ENCODE results near the gene CFAP20DC. TPM values are rescaled to one million over a fixed set of nuclear protein-coding genes. Genes with fewer than 3 reads are reported as not detected.
"Not testable (repeated sequence)": the region's sequence is repeated elsewhere in the genome, so short reads cannot be mapped to it uniquely, and the experiment has no call there.

Gene CFAP20DC
- total RNA-seq, 1 donor, result 2.2 TPM

GRCh38 chr3:58899953-58900298 is 149.9 kb downstream of the CFAP20DC start:
- H2AFZ ChIP-seq (ENCODE audit: low read length), result no peak overlapping the region

GRCh38 chr3:58899159-58899952 is 150.5 kb downstream of the CFAP20DC start:
- H3K27me3 ChIP-seq (ENCODE audit: insufficient read depth, low read length), result no peaks in the 10 kb centered on the region
- no peaks in the 10 kb centered on the region for H3K4me1 ChIP-seq (ENCODE audit: insufficient read depth, low read length)
- DNase-seq (ENCODE audit: insufficient read length, low spot score, missing footprints), result no peak
- no peak overlapping the region for H3K4me2 ChIP-seq (ENCODE audit: insufficient read depth, low read length)
- no peak for TF ChIP-seq CTCF (IDR thresholded peaks at IDR 0.05; ENCODE audit: extremely low read depth, low read depth, low read length)
- no peaks in the 10 kb centered on the region for H4K20me1 ChIP-seq (ENCODE audit: insufficient read depth, low read length)
- no peaks in the 10 kb centered on the region for H3K9me3 ChIP-seq (ENCODE audit: low read depth, low read length)
- H3K79me2 ChIP-seq (ENCODE audit: insufficient read depth, low read length), result no peaks in the 10 kb centered on the region
- no peak overlapping the region for H2AFZ ChIP-seq (ENCODE audit: low read length)
- no peaks in the 10 kb centered on the region for H3K36me3 ChIP-seq (ENCODE audit: insufficient read depth, low read length)
- no peak overlapping the region for H3K4me3 ChIP-seq (ENCODE audit: insufficient read depth, low read length)
- no peak overlapping the region for H3K27ac ChIP-seq (ENCODE audit: low read depth, low read length)

More at GRCh38 chr3:58899953-58900298, 149.9 kb downstream of the CFAP20DC start:
- Histone ChIP-seq H3K36me3 (ENCODE audit: insufficient read depth, low read length) (no peaks in the 10 kb centered on the region), H4K20me1 (ENCODE audit: insufficient read depth, low read length) (no peaks in the 10 kb centered on the region), H3K27ac (ENCODE audit: low read depth, low read length) (no peak overlapping the region), H3K9me3 (ENCODE audit: low read depth, low read length) (no peaks in the 10 kb centered on the region), H3K4me3 (ENCODE audit: insufficient read depth, low read length) (no peak overlapping the region), H3K4me2 (ENCODE audit: insufficient read depth, low read length) (no peak overlapping the region), H3K79me2 (ENCODE audit: insufficient read depth, low read length) (no peaks in the 10 kb centered on the region), H3K4me1 (ENCODE audit: insufficient read depth, low read length) (no peaks in the 10 kb centered on the region), H3K27me3 (ENCODE audit: insufficient read depth, low read length) (no peaks in the 10 kb centered on the region)
- no peak for TF ChIP-seq CTCF (IDR thresholded peaks at IDR 0.05; ENCODE audit: extremely low read depth, low read depth, low read length)
- no peak for DNase-seq (ENCODE audit: insufficient read length, low spot score, missing footprints)

- TF ChIP-seq CTCF (IDR thresholded peaks at IDR 0.05; ENCODE audit: extremely low read depth, low read depth, low read length), result no peak
- Histone ChIP-seq H3K79me2 (ENCODE audit: insufficient read depth, low read length) (no peaks in the 10 kb centered on the region), H2AFZ (ENCODE audit: low read length) (no peak overlapping the region), H4K20me1 (ENCODE audit: insufficient read depth, low read length) (no peaks in the 10 kb centered on the region), H3K4me2 (ENCODE audit: insufficient read depth, low read length) (no peak overlapping the region), H3K4me3 (ENCODE audit: insufficient read depth, low read length) (no peak overlapping the region), H3K27ac (ENCODE audit: low read depth, low read length) (no peak overlapping the region), H3K4me1 (ENCODE audit: insufficient read depth, low read length) (no peaks in the 10 kb centered on the region), H3K27me3 (ENCODE audit: insufficient read depth, low read length) (no peaks in the 10 kb centered on the region), H3K36me3 (ENCODE audit: insufficient read depth, low read length) (no peaks in the 10 kb centered on the region), H3K9me3 (ENCODE audit: low read depth, low read length) (no peaks in the 10 kb centered on the region)
- no peak for DNase-seq (ENCODE audit: insufficient read length, low spot score, missing footprints)
Observed at GRCh38 chr3:58898513-58898912, 151.3 kb downstream of the CFAP20DC start.

GRCh38 chr3:58897646-58898045 is 152.2 kb downstream of the CFAP20DC start:
- H2AFZ ChIP-seq (ENCODE audit: low read length), result no peak overlapping the region
- H3K27me3 ChIP-seq (ENCODE audit: insufficient read depth, low read length), result no peaks in the 10 kb centered on the region
- TF ChIP-seq CTCF (IDR thresholded peaks at IDR 0.05; ENCODE audit: extremely low read depth, low read depth, low read length), result no peak
- DNase-seq (ENCODE audit: insufficient read length, low spot score, missing footprints), result no peak
- H3K4me1 ChIP-seq (ENCODE audit: insufficient read depth, low read length), result no peaks in the 10 kb centered on the region
- no peak overlapping the region for H3K4me2 ChIP-seq (ENCODE audit: insufficient read depth, low read length)
- H4K20me1 ChIP-seq (ENCODE audit: insufficient read depth, low read length), result no peaks in the 10 kb centered on the region
- no peaks in the 10 kb centered on the region for H3K36me3 ChIP-seq (ENCODE audit: insufficient read depth, low read length)
- H3K27ac ChIP-seq (ENCODE audit: low read depth, low read length), result no peak overlapping the region
- H3K9me3 ChIP-seq (ENCODE audit: low read depth, low read length), result no peaks in the 10 kb centered on the region
- H3K79me2 ChIP-seq (ENCODE audit: insufficient read depth, low read length), result no peaks in the 10 kb centered on the region
- no peak overlapping the region for H3K4me3 ChIP-seq (ENCODE audit: insufficient read depth, low read length)

- not testable (repeated sequence) for DNase-seq (ENCODE audit: insufficient read length, low spot score, missing footprints); H3K9me3 ChIP-seq (ENCODE audit: low read depth, low read length); H3K79me2 ChIP-seq (ENCODE audit: insufficient read depth, low read length); H3K4me3 ChIP-seq (ENCODE audit: insufficient read depth, low read length); H3K4me1 ChIP-seq (ENCODE audit: insufficient read depth, low read length); H2AFZ ChIP-seq (ENCODE audit: low read length); H3K36me3 ChIP-seq (ENCODE audit: insufficient read depth, low read length); H3K27ac ChIP-seq (ENCODE audit: low read depth, low read length); H3K4me2 ChIP-seq (ENCODE audit: insufficient read depth, low read length); H3K27me3 ChIP-seq (ENCODE audit: insufficient read depth, low read length); H4K20me1 ChIP-seq (ENCODE audit: insufficient read depth, low read length)
Observed at GRCh38 chr3:58895678-58896077, 154.1 kb downstream of the CFAP20DC start.

GRCh38 chr3:58892526-58892925 is 157.3 kb downstream of the CFAP20DC start:
- DNase-seq (ENCODE audit: insufficient read length, low spot score, missing footprints); H3K4me3 ChIP-seq (ENCODE audit: insufficient read depth, low read length); H4K20me1 ChIP-seq (ENCODE audit: insufficient read depth, low read length); H3K27me3 ChIP-seq (ENCODE audit: insufficient read depth, low read length); H3K4me1 ChIP-seq (ENCODE audit: insufficient read depth, low read length); H3K27ac ChIP-seq (ENCODE audit: low read depth, low read length); H3K4me2 ChIP-seq (ENCODE audit: insufficient read depth, low read length); H3K9me3 ChIP-seq (ENCODE audit: low read depth, low read length); H2AFZ ChIP-seq (ENCODE audit: low read length); H3K36me3 ChIP-seq (ENCODE audit: insufficient read depth, low read length); H3K79me2 ChIP-seq (ENCODE audit: insufficient read depth, low read length): not testable (repeated sequence)
